Progenitor cell of endocrine pancreas (in vitro differentiated cells): ENCODE measurements around the gene FOXRED2. TPM values are rescaled to one million over a fixed set of nuclear protein-coding genes. Genes with fewer than 3 reads are reported as not detected.
"Not testable (repeated sequence)": the region's sequence is repeated elsewhere in the genome, so short reads cannot be mapped to it uniquely, and the experiment has no call there.

Experiments used
- DNase-seq: peaks from one replicate; pipeline ENCODE4 v3.0.0; 2021; ENCODE audit warnings: low spot score; ENCODE audit not compliant: unreplicated experiment
- H3K27ac Mint-ChIP-seq: 2 replicates; pipeline ENCODE4 v1.8.0; 2021; ENCODE audit warnings: mild to moderate bottlenecking, moderate library complexity, mixed read lengths
- H3K27me3 Mint-ChIP-seq: 2 replicates; pipeline ENCODE4 v1.8.0; 2021; ENCODE audit warnings: mixed read lengths
- H3K36me3 Mint-ChIP-seq: 2 replicates; pipeline ENCODE4 v1.8.0; 2022; ENCODE audit warnings: mixed read lengths; ENCODE audit not compliant: insufficient read depth
- H3K4me1 Mint-ChIP-seq: 2 replicates; pipeline ENCODE4 v1.8.0; 2021; ENCODE audit warnings: low read depth, mixed read lengths
- H3K4me3 Mint-ChIP-seq: 2 replicates; pipeline ENCODE4 v1.8.0; 2021; ENCODE audit warnings: low read depth, mild to moderate bottlenecking, moderate library complexity, mixed read lengths
- H3K9me3 Mint-ChIP-seq: 2 replicates; pipeline ENCODE4 v1.8.0; 2021; ENCODE audit warnings: low read depth, mixed read lengths
- total RNA-seq: library from RNA; stranded (reverse); gene quantifications from 2 replicates; pipeline ENCODE4 v1.2.1, GENCODE V29; 2021
- TF ChIP-seq, protein P1 (sequence below): fragments of 200-600 bp; sonication (generic); IDR thresholded peaks from one replicate; pipeline ENCODE4 v1.5.0; 2021; ENCODE audit warnings: antibody characterized with exemption, mild to moderate bottlenecking; ENCODE audit not compliant: unreplicated experiment

FOXRED2 gene
- total RNA-seq, 1 donor from 2014 or later = 23.5 TPM

DNA sequence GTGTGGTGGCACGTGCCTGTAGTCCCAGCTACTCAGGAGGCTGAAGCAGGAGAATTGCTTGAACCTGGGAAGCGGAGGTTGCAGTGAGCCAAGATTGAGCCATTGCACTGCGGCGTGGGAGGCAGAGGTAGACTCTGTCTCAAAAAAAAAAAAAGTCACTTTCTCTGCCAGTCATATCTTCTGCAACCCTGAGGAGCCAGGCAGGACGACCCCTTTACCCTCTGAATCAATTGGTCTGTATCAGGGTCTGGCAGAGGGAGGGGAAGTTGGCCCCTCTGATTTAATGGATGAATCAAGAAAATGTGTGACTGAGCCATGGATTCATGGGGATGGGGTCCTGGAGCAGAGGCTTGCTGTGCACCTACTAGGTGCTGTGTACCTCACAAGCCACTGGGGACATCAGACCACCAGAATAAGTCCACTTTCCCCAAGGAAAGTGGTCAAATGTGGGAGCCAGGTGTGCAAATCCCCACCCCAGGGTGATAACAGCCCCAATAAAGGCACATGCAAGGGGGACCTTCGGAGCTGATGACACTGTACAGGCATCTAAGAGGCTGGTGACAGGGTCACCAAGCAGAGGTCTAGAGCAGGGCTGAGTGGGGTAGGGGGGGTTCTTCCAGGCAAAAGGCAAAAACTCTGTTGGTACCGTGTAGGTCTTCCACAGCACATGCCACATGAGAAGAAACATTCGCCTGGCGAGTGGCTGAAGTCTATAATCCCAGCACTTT is 54.4 kb downstream of the FOXRED2 start:
- H3K4me3 Mint-ChIP-seq = no peak overlapping the region
- no peak for DNase-seq
- no peaks in the 10 kb centered on the region for H3K27me3 Mint-ChIP-seq
- H3K4me1 Mint-ChIP-seq = peaks cover 11% of the 10 kb centered on the region
- TF ChIP-seq, protein P1, sequence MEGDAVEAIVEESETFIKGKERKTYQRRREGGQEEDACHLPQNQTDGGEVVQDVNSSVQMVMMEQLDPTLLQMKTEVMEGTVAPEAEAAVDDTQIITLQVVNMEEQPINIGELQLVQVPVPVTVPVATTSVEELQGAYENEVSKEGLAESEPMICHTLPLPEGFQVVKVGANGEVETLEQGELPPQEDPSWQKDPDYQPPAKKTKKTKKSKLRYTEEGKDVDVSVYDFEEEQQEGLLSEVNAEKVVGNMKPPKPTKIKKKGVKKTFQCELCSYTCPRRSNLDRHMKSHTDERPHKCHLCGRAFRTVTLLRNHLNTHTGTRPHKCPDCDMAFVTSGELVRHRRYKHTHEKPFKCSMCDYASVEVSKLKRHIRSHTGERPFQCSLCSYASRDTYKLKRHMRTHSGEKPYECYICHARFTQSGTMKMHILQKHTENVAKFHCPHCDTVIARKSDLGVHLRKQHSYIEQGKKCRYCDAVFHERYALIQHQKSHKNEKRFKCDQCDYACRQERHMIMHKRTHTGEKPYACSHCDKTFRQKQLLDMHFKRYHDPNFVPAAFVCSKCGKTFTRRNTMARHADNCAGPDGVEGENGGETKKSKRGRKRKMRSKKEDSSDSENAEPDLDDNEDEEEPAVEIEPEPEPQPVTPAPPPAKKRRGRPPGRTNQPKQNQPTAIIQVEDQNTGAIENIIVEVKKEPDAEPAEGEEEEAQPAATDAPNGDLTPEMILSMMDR = no peak
- no peaks in the 10 kb centered on the region for H3K36me3 Mint-ChIP-seq
- H3K9me3 Mint-ChIP-seq = no peaks in the 10 kb centered on the region
- peak overlapping the region; percentile 13 for H3K27ac Mint-ChIP-seq

DNA sequence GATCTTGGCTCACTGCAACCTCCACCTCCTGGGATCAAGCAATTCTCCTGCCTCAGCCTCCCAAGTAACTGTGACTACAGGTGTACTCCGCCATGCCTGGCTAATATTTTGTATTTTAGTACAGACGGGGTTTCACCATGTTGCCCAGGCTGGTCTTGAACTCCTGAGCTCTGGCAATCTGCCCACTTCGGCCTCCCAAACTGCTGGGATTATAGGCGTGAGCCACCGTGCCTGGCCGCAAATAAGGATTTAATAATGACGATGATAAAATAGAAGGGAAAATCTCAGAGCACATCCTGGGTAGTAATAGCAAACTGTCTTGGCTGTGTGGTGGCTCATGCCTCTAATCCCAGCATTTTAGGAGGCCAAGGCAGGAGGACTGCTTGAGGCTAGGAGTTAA is 55.9 kb downstream of the FOXRED2 start:
- H3K4me3 Mint-ChIP-seq, DNase-seq, H3K27me3 Mint-ChIP-seq, H3K27ac Mint-ChIP-seq, H3K36me3 Mint-ChIP-seq, H3K9me3 Mint-ChIP-seq: not testable (repeated sequence)
- H3K4me1 Mint-ChIP-seq = peaks cover 11% of the 10 kb centered on the region

DNA sequence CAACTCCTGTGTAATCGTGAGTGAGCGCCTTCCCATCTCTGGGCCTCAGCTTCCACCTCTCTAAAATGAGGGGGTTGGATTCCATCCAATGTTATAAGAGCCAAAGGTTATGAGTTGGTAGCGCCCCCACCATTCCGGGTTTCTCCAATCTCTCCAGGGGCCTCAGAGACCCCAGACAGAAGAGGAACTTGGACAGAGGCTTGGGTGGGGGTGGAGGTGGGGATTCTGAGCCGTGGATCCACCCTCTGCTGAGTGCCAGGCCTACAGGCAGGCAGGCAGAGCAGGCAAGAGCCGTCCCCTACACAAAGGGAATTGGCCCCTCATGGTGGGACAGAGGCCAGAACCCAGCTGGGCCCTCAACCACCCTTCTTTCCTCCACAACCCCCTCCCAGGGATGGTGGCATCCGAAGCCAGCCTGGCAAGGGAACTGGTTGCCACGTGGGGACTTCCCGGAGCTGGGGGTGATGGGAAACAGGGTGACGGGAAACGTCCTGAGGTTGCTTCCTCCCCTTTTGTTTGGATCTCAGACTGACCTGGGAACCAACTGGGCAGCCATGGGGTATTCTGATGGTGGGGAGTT is 57.2 kb downstream of the FOXRED2 start:
- Mint-ChIP-seq H3K36me3 (no peaks in the 10 kb centered on the region), H3K27ac (no peak overlapping the region), H3K4me3 (no peak overlapping the region), H3K27me3 (no peaks in the 10 kb centered on the region), H3K4me1 (peaks cover 6% of the 10 kb centered on the region), H3K9me3 (no peaks in the 10 kb centered on the region)
- DNase-seq = no peak
- TF ChIP-seq, protein P1 = no peak

DNA sequence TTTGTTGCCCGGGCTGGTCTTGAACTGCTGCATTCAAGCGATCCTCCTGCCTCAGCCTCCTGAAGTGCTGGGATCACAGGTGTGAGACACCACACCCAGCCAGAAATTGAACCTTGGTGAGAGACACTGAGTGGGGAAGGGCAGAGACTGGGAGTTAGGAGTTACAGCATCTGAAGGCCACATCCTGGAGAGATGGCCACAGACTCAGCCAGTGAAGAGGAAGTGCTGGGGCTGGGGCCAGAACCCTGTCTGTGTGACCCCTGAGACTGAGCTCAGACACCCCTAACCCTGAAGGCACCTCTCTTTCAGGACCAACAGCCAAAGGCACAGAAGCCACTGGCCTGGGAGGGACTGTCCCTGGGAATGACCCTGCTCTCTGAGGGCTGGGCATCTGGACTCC is 59.2 kb downstream of the FOXRED2 start:
- H3K4me1 Mint-ChIP-seq = peaks cover 4% of the 10 kb centered on the region
- H3K27me3 Mint-ChIP-seq = no peaks in the 10 kb centered on the region
- no peak overlapping the region for H3K4me3 Mint-ChIP-seq
- H3K9me3 Mint-ChIP-seq = no peaks in the 10 kb centered on the region
- no peak for DNase-seq
- no peaks in the 10 kb centered on the region for H3K36me3 Mint-ChIP-seq
- TF ChIP-seq, protein P1 = no peak
- no peak overlapping the region for H3K27ac Mint-ChIP-seq

DNA sequence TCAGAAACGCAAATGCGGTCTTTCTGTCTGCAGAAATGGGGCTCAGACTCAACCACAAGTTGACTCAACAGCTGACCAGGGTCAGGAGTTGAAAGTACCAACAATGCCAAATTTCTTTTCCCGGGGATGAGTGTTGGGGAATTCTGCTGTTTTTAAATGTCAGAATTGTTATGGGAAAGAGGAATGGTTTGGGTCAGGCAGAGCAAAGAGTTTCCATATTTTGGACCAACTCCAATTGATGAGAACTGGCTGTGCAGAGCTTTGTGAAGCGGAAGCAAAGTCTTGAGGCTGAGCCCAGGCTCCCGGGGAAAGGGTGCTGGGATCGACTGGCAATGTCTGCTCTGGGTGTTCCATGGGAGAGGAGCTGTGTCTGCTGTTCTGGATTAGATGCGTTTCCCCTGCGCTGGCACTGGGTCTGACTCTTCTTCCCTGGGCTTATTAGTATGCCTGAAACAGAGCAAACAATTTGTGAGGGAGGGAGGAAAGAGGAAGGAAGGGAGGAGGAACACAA is 61.6 kb downstream of the FOXRED2 start:
- no peaks in the 10 kb centered on the region for H3K9me3 Mint-ChIP-seq
- H3K4me3 Mint-ChIP-seq = no peak overlapping the region
- DNase-seq = no peak
- no peaks in the 10 kb centered on the region for H3K27me3 Mint-ChIP-seq
- H3K4me1 Mint-ChIP-seq = peaks cover 6% of the 10 kb centered on the region
- no peak overlapping the region for H3K27ac Mint-ChIP-seq
- TF ChIP-seq, protein P1 = no peak
- H3K36me3 Mint-ChIP-seq = no peaks in the 10 kb centered on the region
